Heart left ventricle (tissue), 16 donors: Measurements from ENCODE around the gene RBKS. TPM values are rescaled to one million over a fixed set of nuclear protein-coding genes. Genes with fewer than 3 reads are reported as not detected.
"Not testable (repeated sequence)": the region's sequence is repeated elsewhere in the genome, so short reads cannot be mapped to it uniquely, and the experiment has no call there.

Experiments used
- ATAC-seq, 4 donors: fragments of 200-7000 bp; cut with Tn5 transposase; one replicate each; pipeline ENCODE4 v1.9.1; 2020 to 2022; ENCODE audit warnings: moderate library complexity in 4 of 4, mild to moderate bottlenecking in 3 of 4, moderate number of reproducible peaks in 1 of 4
- DNase-seq, 5 donors: peaks; one replicate each; pipeline ENCODE4 v3.0.0-alpha.2; 2020
- H3K27ac ChIP-seq, 12 donors: fragments of 200-600 bp; sonication (generic) in 4 of 12; one replicate each; pipeline versions ENCODE4 v1.5.0 to v1.8.0; 2016 to 2022; ENCODE audit warnings: mild to moderate bottlenecking in 2 of 12
- H3K27me3 ChIP-seq, 9 donors: fragments of 200-600 bp; sonication (generic) in 2 of 9; one replicate each; pipeline versions ENCODE4 v1.5.1 to v1.8.0; 2016 to 2022; ENCODE audit warnings: mild to moderate bottlenecking in 3 of 9
- H3K36me3 ChIP-seq, 9 donors: fragments of 200-600 bp; sonication (generic) in 2 of 9; one replicate each; pipeline versions ENCODE4 v1.5.0 to v1.8.0; 2018 to 2022; ENCODE audit warnings: mild to moderate bottlenecking in 2 of 9
- H3K4me1 ChIP-seq, 12 donors: fragments of 200-600 bp; sonication (generic) in 4 of 12; one replicate each; pipeline versions ENCODE4 v1.5.0 to v1.8.0; 2016 to 2022; ENCODE audit warnings: mild to moderate bottlenecking in 3 of 12
- H3K4me3 ChIP-seq, 12 donors: fragments of 200-600 bp; sonication (generic) in 4 of 12; one replicate each; pipeline versions ENCODE4 v1.5.0 to v1.8.0; 2017 to 2022; ENCODE audit warnings: mild to moderate bottlenecking in 9 of 12, moderate library complexity in 4 of 12
- H3K9me3 ChIP-seq, 12 donors: fragments of 200-600 bp; sonication (generic) in 4 of 12; one replicate each; pipeline versions ENCODE4 v1.5.0 to v1.8.0; 2016 to 2022; ENCODE audit warnings: mild to moderate bottlenecking in 1 of 12
- POLR2A ChIP-seq, 2 donors: fragments of 450-650 bp; IDR thresholded peaks; one replicate each; pipeline ENCODE4 v1.6.1; 2017; ENCODE audit warnings: antibody characterized with exemption in 2 of 2, mild to moderate bottlenecking in 2 of 2, moderate library complexity in 2 of 2
- WGBS, 4 donors: extraction: QIAGEN DNeasy Blood & Tissue Kit in 2 of 4; methylation state at CpG; one replicate each; pipeline versions ENCODE4 v1.1.5 to v1.1.7; 2013 to 2018; 5-methylcytosine and 5-hydroxymethylcytosine counted together
- intact Hi-C, 10 donors: fragments of 100-400 bp; cut with DNase I; formaldehyde crosslinking; loops; one replicate each; pipeline versions ENCODE4 v1.11.1 to v1.14.2; 2022
- polyA plus RNA-seq, 2 donors: library from polyadenylated mRNA; stranded (reverse); fragments of 200-250 nt; gene quantifications; one replicate each; pipeline ENCODE4 v1.2.3, GENCODE V29; 2013
- total RNA-seq, 9 donors: library from RNA; depleted of rRNA in 2 of 9; stranded (reverse); fragments of >200 nt in 2 of 9; fragmentation: NEBNext Ultra II Directional in 3 of 9; extraction: Animal tissue kit (Norgen Biotek cat#: 25700) in 3 of 9; gene quantifications; one replicate each; pipeline versions ENCODE4 v1.1.0 to v1.2.4, GENCODE V29; 2016 to 2023
- TF ChIP-seq, protein P1 (sequence below), 12 donors: fragments of 200-600 bp; sonication (generic) in 4 of 12; IDR thresholded peaks; one replicate each; pipeline versions ENCODE4 v1.5.0 to v1.8.0; 2018 to 2022; ENCODE audit warnings: antibody characterized with exemption in 12 of 12, mild to moderate bottlenecking in 5 of 12
- donor health status: ischemic (EF 13 %, LVEDD 7.1; RV severe dilation, severe dysfunction).
- donor health status: healthy with polysubstance abuse.
- donor health status: DM: no; HTN: yes; CAD: no.
- donor health status: DM: no; HTN: no; CAD: no.
- donor health status: ischemic (EF 25% LVEDD 6.9; RV normal size, moderate dysfunction).
- donor health status: ischemic (EF 25% LVEDD 5.7; RV mildly dilated, moderate dysfunction).
- donor health status: healthy.
- donor health status: DM: yes; HTN: yes; CAD: no.
- donor health status: ischemic (EF 35%, LVEDD 5.7; RV mildly dilated, moderate dysfunction).
- donor health status: nonischemic (EF 11% LVEDD 7.7; RV severe dilation, severe dysfunction).
- donor health status: DM: yes; HTN: yes; CAD: no.
- donor health status: PGD.
- donor health status: ischemic (EF 29% LVEDD 5.4; RV normal size, mild dysfunction).
- donor health status: nonischemic (EF 23%, LVEDD 6.1; RV moderate dilation, normal function).

The RBKS gene
- total and polyA plus RNA-seq, 11 donors: 1.3 to 6.0 (median 4.0) TPM

GRCh38 chr2:27765621-27766286 lies 124.4 kb downstream of the RBKS start:
- no peaks in the 10 kb centered on the region for H3K27me3 ChIP-seq
- H3K4me3 ChIP-seq: peak overlapping the region in 11 of 12 donors; percentile 6 to 47 (median 35)
- DNase-seq (peak; percentile 45 to 82 (median 62)), ATAC-seq (peak; percentile 59 to 80 (median 75))
- H3K9me3 ChIP-seq: no peaks in the 10 kb centered on the region
- H3K4me1 ChIP-seq: peaks cover 0 to 13% (median 4%) of the 10 kb centered on the region in 12 donors
- H3K36me3 ChIP-seq: no peaks in the 10 kb centered on the region
- H3K27ac ChIP-seq: peak overlapping the region in 3 of 12 donors; percentile 14 to 49 (median 17)
- 16 to 43% (median 20%) methylated on average over 28 to 29 of the region's 29 CpGs for WGBS, 4 donors
- intact Hi-C loops: no loop called here
- peak in 1 of 2 donors; percentile 13 for TF ChIP-seq POLR2A (IDR thresholded peaks at IDR 0.05)
- TF ChIP-seq, protein P1, sequence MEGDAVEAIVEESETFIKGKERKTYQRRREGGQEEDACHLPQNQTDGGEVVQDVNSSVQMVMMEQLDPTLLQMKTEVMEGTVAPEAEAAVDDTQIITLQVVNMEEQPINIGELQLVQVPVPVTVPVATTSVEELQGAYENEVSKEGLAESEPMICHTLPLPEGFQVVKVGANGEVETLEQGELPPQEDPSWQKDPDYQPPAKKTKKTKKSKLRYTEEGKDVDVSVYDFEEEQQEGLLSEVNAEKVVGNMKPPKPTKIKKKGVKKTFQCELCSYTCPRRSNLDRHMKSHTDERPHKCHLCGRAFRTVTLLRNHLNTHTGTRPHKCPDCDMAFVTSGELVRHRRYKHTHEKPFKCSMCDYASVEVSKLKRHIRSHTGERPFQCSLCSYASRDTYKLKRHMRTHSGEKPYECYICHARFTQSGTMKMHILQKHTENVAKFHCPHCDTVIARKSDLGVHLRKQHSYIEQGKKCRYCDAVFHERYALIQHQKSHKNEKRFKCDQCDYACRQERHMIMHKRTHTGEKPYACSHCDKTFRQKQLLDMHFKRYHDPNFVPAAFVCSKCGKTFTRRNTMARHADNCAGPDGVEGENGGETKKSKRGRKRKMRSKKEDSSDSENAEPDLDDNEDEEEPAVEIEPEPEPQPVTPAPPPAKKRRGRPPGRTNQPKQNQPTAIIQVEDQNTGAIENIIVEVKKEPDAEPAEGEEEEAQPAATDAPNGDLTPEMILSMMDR (IDR thresholded peaks at IDR 0.05): no peak

GRCh38 chr2:27764526-27764925 lies 125.7 kb downstream of the RBKS start:
- H3K27ac ChIP-seq: peak overlapping the region in 1 of 12 donors; percentile 27
- H3K27me3 ChIP-seq, ATAC-seq, H3K36me3 ChIP-seq, H3K9me3 ChIP-seq, H3K4me3 ChIP-seq, DNase-seq, intact Hi-C loops: not testable (repeated sequence)
- 86 to 96% (median 92%) methylated on average over 3 of the region's 3 CpGs for WGBS, 4 donors
- peaks cover 0 to 13% (median 3%) of the 10 kb centered on the region in 12 donors for H3K4me1 ChIP-seq

GRCh38 chr2:27763907-27764267 lies 126.3 kb downstream of the RBKS start:
- intact Hi-C loops: no loop called here
- H3K4me1 ChIP-seq: peaks cover 0 to 13% (median 3%) of the 10 kb centered on the region in 12 donors
- DNase-seq: no peak
- no peaks in the 10 kb centered on the region for H3K36me3 ChIP-seq
- TF ChIP-seq, protein P1 (IDR thresholded peaks at IDR 0.05): no peak
- no peak for TF ChIP-seq POLR2A (IDR thresholded peaks at IDR 0.05)
- no peak overlapping the region for H3K4me3 ChIP-seq
- H3K9me3 ChIP-seq: no peaks in the 10 kb centered on the region
- H3K27ac ChIP-seq: no peak overlapping the region
- ATAC-seq: no peak
- 96 to 98% (median 97%) methylated on average over 7 of the region's 7 CpGs for WGBS, 4 donors
- no peaks in the 10 kb centered on the region for H3K27me3 ChIP-seq

DNA sequence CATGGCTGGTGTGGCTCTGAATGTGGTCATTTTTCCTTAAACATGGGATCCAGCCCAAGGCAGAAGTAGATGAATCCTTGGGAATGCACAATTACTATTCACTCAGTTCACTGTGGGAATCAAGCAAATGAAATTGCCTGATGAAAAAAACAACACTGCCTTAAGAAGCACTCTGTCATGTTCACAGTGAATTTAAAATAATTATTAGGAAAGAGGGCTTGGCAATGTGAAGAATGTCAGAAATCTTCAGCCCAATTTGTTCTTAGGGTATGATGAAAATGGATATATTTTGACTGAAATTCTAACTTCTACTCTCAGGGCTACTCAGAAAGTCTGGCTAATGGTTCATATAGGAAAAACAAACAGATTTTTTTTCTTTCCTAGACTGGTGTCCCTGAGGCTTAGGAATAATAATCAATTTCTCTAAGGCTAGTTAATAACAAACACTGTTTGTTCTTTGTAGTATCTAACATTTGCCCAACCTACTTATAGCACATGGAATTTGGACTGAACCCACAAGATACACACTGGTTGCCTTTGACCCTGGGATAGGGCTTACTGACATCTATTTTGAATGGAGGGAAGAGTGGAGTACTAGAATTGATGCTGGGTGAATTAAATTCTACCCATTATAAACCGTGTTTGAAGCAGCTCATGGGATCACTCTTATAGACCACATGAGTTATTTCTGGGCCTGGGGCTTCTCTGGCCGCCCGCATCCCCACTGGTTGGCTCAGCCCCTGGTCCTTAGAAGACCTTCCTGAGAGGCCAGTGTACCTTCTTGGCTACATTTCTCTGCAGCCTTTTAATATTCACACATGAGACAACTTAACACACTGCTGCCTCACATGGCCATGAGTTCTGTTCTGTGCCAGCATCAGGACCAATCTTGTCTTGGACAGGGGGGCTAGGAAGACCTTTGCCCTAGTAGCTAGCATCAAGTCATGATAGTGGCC lies 127.0 kb downstream of the RBKS start:
- WGBS, 4 donors: 81 to 89% (median 85%) methylated on average over 3 of the region's 3 CpGs
- no peaks in the 10 kb centered on the region for H3K9me3 ChIP-seq
- H3K36me3 ChIP-seq: no peaks in the 10 kb centered on the region
- DNase-seq (no peak), ATAC-seq (no peak)
- intact Hi-C loops: no loop called here
- no peak overlapping the region for H3K27ac ChIP-seq
- H3K27me3 ChIP-seq: no peaks in the 10 kb centered on the region
- TF ChIP-seq, protein P1 (IDR thresholded peaks at IDR 0.05): no peak
- TF ChIP-seq POLR2A (IDR thresholded peaks at IDR 0.05): no peak
- H3K4me1 ChIP-seq: peaks cover 0 to 13% (median 3%) of the 10 kb centered on the region in 12 donors
- H3K4me3 ChIP-seq: no peak overlapping the region
